ENCODE measurements around the gene GALT.
A peak's percentile ranks its signal among the peaks of the same experiment; 100 is the strongest.

GALT gene

DNA sequence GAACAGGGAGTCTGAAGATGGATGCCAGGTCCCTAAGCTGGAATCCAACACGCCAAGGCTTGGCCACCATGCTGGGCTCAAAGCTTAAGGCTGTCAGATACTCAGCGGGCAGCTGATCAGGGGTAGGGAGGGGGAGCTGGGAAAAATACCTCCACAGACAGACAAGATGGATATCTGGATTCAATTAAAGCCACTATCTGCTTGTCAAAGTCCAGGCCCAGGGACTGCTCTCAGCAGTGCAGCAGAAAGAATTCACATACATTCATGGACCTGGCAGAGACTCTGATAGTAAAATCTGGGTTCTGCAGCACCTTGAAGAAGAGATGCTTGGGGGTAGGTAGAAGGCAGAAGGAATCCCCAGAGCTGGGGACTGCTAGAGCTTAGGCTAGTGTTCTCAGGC, 31.3 kb upstream of the GALT start:
- no peak for DNase-seq (ENCODE audit: low read depth)
- TF ChIP-seq, protein P1, sequence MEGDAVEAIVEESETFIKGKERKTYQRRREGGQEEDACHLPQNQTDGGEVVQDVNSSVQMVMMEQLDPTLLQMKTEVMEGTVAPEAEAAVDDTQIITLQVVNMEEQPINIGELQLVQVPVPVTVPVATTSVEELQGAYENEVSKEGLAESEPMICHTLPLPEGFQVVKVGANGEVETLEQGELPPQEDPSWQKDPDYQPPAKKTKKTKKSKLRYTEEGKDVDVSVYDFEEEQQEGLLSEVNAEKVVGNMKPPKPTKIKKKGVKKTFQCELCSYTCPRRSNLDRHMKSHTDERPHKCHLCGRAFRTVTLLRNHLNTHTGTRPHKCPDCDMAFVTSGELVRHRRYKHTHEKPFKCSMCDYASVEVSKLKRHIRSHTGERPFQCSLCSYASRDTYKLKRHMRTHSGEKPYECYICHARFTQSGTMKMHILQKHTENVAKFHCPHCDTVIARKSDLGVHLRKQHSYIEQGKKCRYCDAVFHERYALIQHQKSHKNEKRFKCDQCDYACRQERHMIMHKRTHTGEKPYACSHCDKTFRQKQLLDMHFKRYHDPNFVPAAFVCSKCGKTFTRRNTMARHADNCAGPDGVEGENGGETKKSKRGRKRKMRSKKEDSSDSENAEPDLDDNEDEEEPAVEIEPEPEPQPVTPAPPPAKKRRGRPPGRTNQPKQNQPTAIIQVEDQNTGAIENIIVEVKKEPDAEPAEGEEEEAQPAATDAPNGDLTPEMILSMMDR (IDR thresholded peaks at IDR 0.05; ENCODE audit: insufficient read depth, low read depth, low read length, missing control alignments), result no peak
- H3K4me3 ChIP-seq (ENCODE audit: low read length), result no peak overlapping the region

DNA sequence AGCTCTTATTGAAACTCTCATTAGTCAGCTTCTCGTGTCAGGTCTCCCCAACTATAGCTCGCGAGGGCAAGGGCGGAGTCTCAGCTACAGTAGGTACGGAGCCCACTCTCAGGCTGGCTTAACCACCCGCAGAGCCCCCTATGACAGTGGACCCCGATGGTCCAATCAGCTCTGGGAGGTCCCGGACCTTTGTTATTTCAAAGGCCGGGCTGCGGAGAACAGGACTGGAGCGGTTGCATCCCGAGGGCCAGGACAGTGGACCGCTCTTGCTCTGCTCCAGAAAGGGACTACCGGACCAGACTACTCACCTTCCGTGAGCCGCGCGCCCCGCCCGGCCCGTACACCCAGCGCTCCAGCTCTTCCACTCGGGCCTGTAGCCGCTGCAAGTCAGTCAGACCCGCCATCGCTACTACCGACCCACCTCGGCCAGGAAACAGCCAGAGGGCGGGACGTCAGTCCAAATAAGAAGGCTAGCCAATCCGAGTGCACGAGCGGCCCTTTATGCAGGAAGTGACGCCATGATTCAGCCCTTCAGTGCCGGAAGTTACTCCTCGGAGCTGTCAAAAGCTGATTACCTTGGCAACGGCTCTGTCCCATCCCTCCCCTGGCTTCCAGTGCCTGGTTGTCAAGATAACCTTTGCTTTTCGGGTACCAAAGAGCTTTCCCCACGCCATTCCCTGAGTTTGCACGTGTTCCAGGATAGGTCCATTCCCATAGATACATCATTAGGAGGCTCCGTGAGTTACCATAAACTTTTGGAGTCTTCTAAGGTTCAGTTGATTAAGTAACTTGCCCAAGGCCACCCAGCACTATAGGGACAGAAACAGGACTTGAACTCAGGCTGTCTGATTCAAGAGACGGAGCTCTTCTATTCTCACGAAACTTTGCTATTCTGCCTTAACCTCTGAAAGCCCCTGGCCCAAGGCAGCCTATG, 26.1 kb upstream of the GALT start, which contains the start of gene DCTN3:
DCTN3 (minus strand) TSS at position 435 of the 934 bp plus-strand sequence; CDS start at position 404, 31 bp downstream.
- peak within 1 kb of the TSS; percentile 94 for H3K4me3 ChIP-seq (ENCODE audit: low read length)
- TF ChIP-seq, protein P1 (IDR thresholded peaks at IDR 0.05; ENCODE audit: insufficient read depth, low read depth, low read length, missing control alignments), result no peak
- peak; percentile 95 for DNase-seq (ENCODE audit: low read depth)

- TF ChIP-seq, protein P1 (IDR thresholded peaks at IDR 0.05; ENCODE audit: insufficient read depth, low read depth, low read length, missing control alignments), result no peak
- no peak overlapping the region for H3K4me3 ChIP-seq (ENCODE audit: low read length)
Observed at GRCh38 chr9:34623374-34624235, 22.9 kb upstream of the GALT start.

GRCh38 chr9:34624475-34625185, 21.8 kb upstream of the GALT start:
- DNase-seq (ENCODE audit: low read depth), result no peak
- TF ChIP-seq, protein P1 (IDR thresholded peaks at IDR 0.05; ENCODE audit: insufficient read depth, low read depth, low read length, missing control alignments), result no peak
- H3K4me3 ChIP-seq (ENCODE audit: low read length), result no peak overlapping the region

More at GRCh38 chr9:34623374-34624235, 22.9 kb upstream of the GALT start:
- no peak for DNase-seq (ENCODE audit: low read depth)

DNA sequence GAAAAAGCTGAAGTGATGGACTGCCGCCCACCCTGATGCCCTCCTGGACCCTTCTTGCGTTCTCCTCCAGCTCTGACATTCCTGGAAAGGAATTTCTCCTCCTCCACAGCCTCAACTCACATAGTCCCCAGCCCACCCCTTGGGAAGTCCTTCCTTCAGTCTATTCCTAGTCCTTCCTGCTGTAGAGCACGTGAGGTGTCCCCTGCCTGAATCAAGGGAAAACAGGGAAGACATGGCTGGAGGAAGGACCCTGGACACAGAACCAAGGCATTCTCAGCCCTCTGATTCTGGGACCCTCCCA, 21.3 kb upstream of the GALT start:
- no peak overlapping the region for H3K4me3 ChIP-seq (ENCODE audit: low read length)
- TF ChIP-seq, protein P1 (IDR thresholded peaks at IDR 0.05; ENCODE audit: insufficient read depth, low read depth, low read length, missing control alignments), result no peak
- no peak for DNase-seq (ENCODE audit: low read depth)
